HG03108 (cell line): ENCODE measurements around the gene FAHD2A.
"Not testable (repeated sequence)": the region's sequence is repeated elsewhere in the genome, so short reads cannot be mapped to it uniquely, and the experiment has no call there.

Experiments used
- ATAC-seq: cut with Tn5 transposase; IDR thresholded peaks from one replicate; pipeline ENCODE4 v1.9.1; 2021; ENCODE audit warnings: moderate library complexity; ENCODE audit not compliant: unreplicated experiment

Gene FAHD2A

DNA sequence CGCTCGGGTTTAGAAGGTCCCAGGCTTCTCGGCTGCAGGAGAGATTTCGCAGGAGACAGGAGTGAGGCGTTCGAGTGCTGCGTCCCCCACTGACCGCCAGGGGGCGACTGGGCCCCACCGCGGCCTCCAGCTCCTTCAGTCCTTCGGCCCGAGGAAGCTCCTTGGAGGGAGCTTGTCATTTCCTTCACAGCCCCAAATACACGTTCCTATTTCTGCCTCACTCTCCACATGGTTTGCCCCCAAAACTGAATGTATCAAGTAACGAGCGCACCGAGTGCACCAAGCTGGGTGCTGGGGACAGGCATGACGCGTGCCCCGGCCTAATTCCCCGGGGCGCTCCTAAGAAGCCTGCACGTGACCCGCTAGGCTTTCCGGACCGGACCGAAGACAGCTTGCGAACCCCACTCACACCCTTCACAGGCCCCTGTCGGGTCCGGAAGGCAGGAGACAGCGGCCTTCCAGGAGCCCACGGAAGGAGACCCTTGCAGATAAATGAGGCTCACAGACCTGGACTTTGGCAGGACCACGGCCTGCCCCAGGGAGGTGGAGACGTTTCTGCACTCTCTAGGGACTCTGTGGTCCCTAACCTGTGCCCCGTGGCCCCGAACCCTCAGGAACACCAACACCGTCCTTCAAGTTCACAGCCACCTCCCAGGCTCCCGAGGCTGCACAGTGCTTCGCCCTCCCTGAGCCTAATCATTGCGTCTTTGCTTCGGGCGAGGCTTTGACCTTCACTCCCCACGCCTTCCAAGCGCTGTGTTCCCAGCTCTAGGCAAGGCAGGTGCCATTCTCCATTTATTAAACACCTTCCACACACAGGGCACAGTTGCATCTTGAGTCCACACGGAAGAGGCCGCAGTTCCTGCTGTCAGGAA lies 13.0 kb upstream of the FAHD2A start:
- ATAC-seq, result no peak

DNA sequence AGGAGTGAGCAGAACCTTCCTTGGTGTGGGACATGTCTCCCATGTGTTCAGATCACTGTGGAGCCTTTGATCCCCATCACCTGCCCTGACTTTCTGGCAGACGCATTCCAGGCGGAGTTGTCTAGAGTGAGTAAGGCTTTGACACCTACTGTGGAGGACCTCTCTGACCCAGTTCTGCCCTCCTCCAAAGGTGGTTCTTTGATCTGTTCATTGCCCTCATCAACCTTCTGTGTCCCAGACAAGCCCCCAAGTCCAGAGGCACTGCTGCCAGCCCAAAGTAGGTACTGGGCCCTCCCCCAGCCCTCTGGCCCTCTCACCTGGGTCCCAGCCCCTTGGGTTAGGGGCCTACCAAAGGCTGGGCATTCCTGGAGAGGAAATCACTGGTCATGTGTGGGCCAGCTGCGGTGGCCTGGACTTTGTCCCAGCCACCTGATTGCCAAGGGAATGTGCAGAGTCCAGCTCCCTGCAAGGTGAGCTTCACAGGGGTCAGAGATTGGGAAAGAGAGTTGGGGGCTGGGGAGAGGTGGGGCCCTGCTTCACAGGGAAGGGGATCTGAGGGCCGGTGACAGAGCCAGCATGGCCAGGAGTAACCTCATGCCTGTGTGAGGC lies 12.1 kb upstream of the FAHD2A start:
- ATAC-seq, result no peak

DNA sequence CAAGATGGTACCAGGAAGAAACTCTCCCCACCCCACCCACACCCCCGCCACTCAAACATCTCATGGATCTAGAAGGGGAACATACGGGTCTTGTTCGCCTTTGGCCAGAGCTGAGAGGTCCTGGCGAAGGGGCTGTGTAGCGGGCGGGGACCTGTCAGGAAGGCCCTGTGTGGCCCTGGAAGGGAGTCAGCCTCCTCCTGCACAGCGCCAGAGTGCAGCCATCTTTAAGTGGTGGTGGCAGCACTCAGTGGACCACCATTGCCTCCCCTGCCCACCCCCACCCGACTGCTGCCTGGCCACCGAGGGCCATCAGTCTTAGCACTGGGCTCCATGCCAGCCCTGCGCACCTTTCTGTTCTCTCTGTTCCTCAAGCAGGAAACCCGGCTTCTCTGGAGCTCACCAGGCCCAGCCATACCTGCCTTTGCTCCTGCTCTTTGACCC lies 11.6 kb upstream of the FAHD2A start:
- no peak for ATAC-seq

DNA sequence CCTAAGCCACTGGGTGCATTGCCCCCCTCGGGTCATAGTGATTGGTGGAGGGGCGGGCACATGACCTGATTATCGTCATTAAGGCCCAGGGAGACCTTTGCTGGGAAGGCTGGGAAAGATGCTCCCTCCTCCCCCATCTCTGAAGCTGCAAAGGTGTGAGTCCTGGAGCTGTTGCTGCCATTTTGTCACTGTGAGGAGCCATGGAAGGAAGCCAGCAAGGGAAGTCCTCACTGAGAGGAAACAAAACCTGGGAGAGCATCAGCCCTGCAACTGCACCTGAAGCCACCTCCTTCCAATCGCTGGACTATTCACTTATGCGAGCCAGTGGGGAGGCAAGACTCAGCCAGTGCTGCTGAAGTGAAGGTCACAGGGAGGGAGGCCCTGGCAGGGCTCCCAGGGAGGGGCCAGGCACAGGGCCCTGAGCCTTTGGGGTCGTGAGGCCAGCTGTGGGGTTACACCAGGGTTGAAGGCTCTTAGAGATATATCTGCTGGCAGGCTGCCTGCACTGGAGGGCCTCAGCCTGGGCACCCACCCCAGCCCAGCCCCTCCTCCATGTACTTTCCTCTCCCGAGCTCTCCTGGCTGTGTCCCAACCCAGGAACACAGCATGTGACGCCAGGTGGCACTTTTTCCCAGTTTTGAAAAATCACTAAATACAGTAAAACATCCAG lies 10.7 kb upstream of the FAHD2A start:
- ATAC-seq, result no peak

DNA sequence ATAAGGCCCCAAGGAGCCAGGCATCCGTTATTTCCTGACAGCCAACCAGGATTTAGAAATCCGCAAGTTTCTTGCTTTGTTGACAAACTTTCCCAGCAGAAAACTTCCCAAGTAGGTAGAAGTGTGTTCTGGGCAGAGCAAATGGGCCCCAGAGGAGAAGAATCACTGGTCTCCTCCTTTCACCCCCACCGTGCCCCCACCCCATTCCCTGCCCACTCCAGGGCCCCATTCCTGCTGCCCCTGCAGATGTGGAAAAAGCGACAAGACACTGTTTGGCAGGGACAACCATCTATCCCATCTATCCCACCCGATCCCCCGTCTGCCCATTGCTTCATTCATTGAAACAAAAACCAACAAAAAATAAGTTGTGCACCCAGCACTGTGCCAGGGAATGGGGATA lies 10.2 kb upstream of the FAHD2A start:
- no peak for ATAC-seq

DNA sequence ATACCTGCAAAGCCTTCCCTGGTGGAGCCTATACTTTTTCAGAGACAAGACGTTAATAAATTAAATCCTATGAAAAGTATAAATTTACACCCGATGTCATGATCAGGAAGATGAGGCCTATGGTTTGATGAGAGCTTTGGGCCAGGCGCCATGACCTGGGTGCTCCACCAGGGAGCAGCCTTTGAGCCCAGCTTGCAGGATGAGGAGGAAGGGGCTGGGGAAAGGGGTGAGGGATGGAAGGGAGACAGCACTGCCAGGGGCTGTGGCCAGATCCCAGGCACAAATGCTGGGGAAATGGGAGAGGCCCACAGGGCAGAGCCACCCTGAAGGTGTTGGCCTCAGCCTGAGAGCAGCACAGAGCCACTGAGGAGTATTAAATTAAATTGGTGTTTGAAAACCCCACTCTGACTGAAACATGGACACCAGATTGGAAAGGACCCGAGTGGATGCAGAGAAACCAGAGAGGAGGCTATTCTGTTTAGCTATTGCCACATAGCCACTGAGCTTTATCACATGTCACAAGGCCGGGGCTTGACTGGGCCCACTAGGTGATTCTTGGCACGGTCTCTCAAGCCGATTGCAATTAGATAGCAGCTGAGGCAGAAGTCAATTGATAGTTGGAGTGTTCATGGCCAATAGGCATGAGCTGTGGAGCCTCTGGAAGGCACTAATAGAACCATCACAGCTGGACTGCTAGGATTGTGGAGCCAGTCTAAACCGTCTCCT lies 9.6 kb upstream of the FAHD2A start:
- no peak for ATAC-seq

DNA sequence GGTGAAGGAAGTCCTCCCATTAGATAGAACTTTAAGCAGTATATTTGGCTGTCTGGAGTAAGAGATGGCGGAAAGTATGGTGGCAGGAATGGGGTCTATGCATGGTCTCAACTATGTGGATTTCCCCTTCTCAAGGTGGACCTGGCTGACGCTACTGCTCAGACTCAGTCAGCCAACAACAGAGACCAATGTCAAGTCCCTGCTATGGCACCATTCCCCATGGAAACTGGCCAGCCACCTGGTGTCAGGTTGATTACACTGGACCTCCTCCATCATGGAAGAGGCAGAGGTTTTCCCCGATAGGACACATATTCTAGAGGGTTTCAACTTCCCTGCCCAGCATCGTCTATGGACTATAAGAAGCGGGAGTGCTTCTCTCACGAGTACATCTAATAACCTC lies 8.6 kb upstream of the FAHD2A start:
- ATAC-seq, result no peak

DNA sequence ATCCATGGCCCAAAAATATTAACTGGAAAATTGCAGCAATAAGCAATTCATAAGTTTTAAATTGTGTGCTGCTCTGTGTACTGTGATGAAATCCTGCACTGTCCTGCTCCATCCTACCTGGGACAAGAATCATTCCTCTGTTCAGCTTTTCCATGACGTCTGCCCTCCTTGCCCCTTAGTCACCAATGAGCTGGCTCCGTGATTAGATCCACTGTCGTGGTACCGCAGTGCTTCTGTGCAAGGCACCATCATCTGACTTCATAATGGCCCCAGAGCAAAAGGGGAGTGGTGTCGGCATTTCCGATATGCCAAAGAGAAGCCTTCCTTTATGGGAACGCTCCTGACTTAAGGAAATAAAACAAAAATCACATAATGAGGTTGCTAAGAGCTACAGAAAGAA lies 3.4 kb upstream of the FAHD2A start:
- ATAC-seq, result no peak

DNA sequence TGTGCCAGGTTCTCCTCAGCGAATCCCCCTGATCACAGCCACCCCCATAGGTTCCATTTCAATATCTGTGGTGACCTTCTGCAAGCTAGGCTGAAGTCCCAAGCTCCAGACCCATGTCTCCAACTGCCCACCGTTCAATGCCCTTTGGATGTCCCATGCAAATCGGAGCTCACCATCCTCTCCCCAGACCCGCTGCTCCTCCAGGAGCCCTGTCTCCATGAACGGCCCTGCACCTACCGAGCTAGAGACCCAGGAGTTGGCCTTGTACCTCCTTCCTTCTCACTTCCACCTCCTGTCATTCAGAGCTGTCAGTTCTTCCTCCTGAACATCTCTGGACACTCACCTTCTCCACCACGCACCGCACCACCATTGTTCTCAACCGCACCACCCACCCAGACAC lies 1.0 kb upstream of the FAHD2A start:
- ATAC-seq, result no peak

DNA sequence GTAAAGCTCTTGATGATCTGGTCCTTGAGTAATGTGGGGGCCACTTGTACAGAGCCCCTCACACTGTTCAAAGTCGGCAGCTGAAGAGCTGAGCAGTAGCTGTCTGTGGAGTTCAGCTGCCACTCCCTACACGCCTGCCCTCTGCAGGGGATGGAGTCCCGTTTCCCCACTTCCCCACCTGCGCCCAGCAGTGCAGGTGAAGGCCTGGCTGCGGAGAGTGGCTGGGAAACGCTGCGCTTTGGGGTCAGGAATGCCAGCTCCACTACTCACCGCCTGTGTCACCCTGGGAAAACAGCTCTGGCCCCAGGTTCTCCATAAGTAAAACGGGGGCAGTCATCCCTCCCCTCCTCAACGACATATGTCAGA lies 521 bp upstream of the FAHD2A start:
- ATAC-seq, result peak; percentile 8

DNA sequence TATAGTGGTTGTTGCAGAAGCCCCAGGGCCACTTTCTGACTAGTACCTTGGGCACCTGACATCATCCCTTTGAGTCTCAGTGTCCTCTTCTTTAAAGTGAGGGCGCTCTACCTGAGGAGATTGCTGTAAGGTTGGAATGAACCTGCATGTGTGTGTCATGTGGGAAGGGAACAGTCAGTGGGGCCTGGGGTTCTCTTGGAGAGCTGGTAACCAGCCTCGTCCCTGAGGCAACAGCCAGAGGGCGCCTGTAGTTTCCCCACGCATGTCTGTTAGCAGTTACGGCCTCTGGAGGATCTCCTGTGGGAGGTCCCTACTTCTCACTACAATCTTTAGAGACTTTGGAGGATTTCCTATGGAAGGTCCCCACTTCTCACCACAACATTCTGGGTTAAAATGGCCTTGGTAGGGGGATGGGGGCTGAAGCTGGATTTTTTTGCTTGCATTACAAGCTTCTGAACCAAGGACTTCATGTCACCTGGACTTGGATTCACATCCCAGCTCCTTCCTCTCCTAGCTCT lies 755 bp downstream of the FAHD2A start:
- ATAC-seq, result not testable (repeated sequence)

DNA sequence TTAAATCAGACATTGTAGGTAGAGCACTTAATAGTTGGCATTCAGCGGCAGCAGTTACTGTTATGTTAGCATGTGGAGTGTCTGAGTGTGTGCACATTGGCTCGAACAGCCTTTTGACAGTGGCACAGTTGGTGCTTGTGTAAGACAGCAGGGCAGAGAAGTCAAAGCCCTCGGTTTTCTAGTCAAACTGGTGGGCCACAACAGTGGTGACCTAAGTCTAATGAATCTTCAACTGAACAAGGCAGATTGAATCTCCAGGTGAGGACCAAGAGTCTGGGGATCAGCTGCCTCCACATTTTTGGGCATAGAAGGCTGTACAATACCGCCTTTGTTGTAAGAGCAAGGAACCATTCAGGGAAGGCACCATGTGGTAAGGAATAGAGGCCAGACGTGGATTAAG lies 1.3 kb downstream of the FAHD2A start:
- ATAC-seq, result not testable (repeated sequence)

DNA sequence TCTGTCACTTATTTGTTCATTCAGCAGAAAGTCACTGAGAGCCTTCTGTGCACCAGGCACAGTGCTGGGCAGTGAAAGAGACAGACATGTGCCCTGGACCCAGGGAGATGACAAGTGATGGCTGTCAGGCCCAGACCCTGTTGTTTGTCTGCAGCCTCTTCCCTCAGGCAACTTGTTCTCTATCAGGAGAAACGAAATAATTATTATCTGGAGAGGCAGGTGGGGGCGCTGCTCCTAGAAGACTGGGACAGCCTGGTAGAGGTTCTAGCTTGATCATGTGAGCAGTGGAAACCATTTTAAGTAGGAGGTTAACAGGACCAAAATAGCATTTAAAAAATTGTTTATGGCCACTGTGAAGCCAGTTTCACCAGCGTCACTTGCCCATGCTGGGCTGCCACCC lies 2.2 kb downstream of the FAHD2A start:
- not testable (repeated sequence) for ATAC-seq

DNA sequence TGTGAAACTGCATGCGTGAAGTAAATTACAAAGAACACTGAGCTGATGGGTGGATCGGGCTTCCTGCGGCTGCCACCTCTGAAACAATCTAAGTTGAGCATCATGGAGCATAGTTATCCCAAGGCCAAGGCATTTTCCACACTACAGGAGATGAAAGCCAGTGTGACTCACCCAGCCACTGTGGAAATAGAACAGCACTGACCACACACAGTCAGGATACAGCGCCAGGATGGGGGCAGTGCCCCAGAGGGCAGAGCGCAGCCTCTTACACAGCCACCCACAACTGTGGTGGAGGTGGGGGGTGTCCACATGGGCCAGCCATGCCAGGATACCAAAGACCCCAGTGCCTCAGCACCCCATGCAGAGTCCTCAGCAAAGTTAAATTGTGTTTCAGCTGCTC lies 8.7 kb downstream of the FAHD2A start:
- ATAC-seq, result not testable (repeated sequence)

DNA sequence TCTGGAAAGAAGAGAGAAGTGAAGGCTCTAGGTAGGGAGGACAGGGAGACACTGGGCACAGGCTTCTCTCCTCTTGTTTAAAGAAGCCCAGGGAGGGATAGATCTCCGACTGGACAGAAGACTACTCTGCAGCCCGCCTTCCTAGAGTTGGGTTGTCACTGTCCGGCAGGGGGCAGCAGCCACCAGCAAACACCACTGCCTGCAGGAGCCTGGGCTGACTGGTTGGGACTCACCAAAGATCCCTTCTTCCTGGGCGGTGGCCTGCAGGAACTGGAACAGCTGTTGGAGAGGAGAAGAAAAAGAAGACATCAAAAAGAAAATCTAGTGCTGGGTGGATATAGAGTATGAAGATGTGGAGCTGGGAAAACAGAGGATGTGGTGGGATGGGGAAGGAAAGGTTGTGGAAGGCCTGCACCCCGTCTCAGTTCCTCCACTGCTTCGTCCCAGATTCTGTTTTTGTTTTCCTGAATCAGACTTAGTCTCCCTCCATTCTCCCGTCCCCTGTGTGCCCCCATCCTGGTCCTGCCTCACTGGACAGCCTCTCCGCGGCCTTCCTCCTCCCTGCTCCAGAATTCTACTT lies 11.6 kb downstream of the FAHD2A start:
- peak; percentile 67 for ATAC-seq

DNA sequence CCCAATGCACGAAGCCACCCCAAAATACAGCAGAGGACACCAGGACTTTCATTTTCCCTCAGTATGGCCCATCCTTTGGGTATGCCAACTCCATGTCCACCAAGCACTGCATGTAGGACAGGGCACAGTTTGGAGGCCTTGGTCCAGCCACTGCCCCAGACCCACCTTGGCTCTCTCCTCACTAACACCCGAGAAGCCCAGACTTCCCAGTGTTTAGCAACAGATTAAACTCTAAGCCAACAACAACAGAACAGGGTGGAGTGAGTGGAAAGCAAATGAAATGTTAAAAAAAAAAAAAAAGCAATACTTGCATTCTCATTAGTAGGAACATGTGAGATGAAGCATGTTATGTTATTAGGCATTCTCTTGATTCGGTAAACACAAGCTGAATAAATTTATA lies 12.6 kb downstream of the FAHD2A start:
- not testable (repeated sequence) for ATAC-seq

DNA sequence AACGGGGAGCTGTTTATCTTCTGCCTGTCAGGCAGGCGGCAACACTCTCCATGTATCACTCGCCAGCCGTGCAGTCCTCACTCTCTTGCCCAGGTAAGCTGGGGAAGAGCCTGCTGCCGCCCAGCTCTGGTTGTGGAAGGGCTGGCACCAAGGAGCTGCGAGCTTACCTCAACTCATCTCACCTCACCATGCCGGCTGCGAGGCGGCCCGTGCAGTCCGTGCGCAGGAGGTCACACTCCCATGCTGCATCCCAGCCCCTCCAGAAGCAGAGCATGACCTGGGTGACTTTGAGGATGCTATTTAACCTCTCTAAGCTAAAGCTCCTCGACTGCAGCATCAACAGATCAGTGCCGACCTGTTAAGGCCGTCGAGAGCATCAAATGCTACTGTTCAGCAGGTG lies 13.1 kb downstream of the FAHD2A start:
- ATAC-seq, result not testable (repeated sequence)

DNA sequence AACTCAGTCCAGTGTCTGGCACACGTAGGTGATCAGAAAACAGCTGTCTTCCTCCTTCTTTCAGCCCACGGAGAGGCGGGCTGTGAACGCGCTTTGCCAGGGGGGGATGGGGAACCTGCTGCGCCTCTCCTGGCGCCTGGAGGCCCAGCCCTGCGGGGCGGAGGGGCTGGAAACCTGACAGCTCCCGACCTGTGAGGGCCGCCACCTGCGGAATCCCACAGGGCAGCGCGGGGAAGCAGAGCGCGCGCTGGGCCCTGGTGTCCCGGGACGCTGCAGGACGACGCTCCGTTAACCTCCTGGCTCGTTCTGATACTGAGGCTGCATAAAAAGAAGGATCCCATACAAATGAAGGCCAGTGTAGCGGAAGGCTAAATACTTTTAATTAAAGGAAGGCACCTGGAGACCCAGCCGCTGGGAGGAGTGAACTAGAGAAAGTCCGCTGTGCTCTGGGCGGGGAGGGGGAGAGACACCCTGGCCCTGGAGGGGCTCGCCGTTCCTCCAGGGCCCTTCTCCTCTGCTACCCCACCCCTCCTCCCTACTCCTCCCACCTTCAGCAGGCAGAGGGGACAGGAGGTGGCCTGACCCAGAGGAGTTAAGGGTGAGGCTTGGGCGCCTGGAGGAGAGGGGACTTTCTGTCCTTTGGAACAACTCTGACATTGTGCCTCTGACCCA lies 24.8 kb downstream of the FAHD2A start:
- not testable (repeated sequence) for ATAC-seq

DNA sequence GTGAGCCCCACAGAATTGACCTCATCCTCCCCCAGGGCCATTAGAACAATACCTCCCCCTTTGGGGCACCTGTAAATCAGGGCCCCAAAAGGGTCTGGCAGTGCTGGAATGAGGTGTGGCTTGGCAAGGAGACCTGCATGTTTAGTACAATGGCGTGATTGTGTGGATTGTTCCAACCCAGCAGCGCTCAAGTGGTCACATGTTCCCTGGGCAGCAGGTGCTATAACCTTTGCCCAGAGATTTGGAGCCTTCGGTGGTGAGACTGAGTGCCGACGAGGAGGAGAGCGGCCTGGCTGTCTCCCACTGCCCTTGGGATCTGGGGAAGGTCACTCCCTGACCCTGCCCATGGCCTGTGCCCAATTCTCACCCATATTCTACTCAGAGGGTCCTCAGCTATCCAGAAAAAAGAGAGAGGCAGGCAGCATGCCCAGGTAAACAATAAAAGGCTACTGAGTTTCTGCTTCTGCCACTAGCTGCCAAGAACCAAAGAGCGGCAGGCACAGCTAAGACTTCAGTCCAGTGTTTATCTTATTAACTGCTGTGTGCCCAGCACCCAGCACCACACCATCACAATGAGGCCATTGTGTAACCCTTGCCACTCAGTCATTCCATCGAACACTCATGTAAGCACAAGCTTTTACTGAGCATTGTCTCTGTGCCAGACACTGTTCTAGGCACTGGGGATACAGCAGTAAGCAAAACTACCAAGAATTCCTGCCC lies 27.4 kb downstream of the FAHD2A start:
- ATAC-seq, result not testable (repeated sequence)
